GM20431 (cell line): ENCODE data around the gene BID.

Experiments
- in situ Hi-C: fragments of 300-500 bp; cut with MseI, MboI; formaldehyde crosslinking; loops from one replicate; pipeline ENCODE4 v1.15.0; 2020; ENCODE audit warnings: low sequenced_read_pairs; ENCODE audit not compliant: unreplicated experiment

Gene BID

GRCh38 chr22:17785185-17786184, 11.2 kb upstream of the BID start:
- in situ Hi-C loops: no loop called here

GRCh38 chr22:17784776-17785175, 10.5 kb upstream of the BID start:
- in situ Hi-C loops: no loop called here

- in situ Hi-C loops: no loop called here
These were observed 9.7 kb upstream of the BID start for GRCh38 chr22:17783773-17784480.

GRCh38 chr22:17783312-17783711, 9.0 kb upstream of the BID start:
- in situ Hi-C loops: no loop called here

- in situ Hi-C loops: no loop called here
These were observed 8.4 kb upstream of the BID start for GRCh38 chr22:17782621-17783020.

DNA sequence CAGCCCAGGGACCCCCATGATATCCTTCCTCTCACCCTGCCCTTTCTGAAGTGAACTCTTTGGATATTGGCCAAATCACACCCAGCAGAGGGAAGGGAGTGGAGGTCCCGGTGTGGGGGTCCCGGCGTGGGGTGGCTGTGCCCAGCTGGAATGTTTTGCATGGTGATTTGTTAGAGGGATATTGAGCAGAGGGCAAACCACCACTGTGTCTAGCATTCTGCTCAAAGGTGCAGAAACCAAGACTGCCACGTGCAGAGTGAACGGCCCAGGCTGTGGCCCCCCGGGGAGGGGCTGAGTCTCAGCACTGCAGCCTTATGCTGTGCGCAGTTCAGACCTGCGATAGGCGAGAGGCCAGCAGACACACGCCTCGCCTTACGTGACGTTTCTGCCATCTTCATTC, 7.9 kb upstream of the BID start:
- in situ Hi-C loops: no loop called here

- in situ Hi-C loops: no loop called here
These were observed 7.2 kb upstream of the BID start for GRCh38 chr22:17781319-17782031.

- in situ Hi-C loops: no loop called here
These were observed 6.6 kb upstream of the BID start for GRCh38 chr22:17780741-17781318.

GRCh38 chr22:17780116-17780740, 6.0 kb upstream of the BID start:
- in situ Hi-C loops: no loop called here

DNA sequence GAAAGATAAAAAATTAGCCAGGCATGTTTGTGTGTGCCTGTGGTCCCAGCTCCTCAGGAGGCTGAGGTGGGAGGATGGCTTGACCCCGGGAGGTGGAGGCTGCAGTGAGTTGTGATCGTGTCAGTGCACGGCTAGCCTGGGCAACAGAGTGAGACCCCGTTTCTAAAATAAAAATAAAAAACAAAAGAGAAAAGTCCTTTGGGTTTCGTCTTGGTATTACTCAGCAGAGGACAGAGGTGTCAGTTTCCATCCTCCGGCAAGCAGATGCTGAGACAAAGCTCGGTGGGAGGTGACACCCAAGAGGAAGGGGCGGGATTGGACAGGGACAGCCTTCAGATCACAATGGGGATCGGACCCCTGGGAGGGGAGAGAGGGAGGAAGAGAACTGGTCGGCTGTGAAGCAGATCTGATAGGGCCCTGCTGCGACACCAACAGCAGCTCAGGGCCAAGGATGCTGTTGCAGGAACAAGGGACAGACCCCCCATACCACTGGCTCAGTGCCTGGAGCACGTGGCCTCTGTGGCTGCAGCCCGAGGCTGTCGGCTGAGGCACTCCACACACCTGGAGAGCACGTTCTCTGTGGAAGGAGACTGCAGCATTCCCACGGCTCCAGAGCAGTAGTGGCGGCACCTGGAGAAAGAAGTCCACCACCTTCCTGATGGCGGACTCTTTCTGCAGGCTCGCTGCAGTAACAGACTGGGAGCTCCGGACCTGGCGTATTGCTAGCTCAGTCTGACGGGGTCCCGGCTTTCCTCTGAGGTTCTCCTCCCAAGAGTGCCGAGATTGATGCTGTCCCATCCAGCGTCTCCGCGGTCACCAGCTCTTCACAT, 5.2 kb upstream of the BID start:
- in situ Hi-C loops: no loop called here

DNA sequence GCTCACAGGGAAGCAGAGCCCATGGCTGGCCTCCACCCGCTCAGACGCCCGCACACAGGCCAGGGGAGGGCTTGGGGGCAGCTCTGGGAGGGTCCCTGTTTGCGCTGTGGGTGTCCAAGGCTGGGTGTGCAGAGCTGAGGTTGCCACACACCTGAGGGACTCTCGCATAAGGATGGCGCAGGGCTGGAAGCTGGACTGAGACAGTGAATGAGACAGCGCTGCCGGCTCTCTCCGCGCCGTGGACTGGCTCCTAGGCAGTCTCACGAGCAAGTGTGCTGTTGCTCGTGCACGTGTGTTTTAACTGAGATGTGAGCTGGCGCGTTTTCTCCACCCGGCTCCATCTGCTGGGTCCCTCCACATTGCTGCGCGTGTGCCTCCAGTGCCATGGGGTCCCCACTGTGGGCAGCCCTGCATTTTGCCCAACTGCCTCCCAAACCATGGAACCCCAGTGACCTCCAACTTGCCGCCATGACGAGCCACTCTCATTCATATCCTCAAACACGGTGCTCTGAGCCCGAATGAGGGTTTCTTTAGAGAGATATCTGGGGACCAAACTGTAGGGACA, 4.2 kb upstream of the BID start:
- in situ Hi-C loops: no loop called here

- in situ Hi-C loops: no loop called here
These were observed 3.4 kb upstream of the BID start for GRCh38 chr22:17777717-17778044.

DNA sequence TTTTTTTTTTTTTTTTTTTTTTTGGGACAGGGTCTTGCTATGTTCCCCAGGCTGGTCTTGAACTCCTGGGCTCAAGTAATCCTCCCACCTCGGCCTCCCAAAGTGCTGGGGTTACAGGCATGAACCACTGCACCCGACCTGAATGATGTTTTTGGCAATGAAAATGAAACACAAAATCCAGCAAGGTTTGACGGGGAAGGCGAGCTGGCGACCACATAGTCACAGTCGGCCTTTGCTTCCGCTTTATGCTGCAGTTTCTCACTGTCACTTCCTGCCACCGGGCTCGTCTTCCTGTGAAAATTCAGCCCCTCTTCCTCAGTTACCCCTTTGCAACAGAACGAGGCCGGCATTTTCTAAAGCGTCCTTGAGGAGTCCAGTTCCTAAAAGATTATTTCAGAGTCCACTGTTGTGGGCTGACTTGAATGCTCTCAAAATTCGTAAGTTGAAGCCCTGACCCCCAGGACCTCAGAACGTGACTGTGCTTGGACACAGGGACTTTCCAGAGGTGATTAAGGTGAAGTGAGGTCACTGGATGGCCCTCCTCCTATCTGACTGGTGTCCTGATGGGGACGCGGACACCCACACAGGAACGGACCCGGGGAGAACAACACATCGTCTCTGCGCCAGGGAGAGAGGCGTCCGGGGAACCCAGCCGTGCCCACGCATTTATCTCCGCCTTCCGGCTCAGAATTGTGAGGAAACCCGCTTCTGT, 2.9 kb upstream of the BID start:
- in situ Hi-C loops: no loop called here

GRCh38 chr22:17775781-17776465, 1.7 kb upstream of the BID start:
- in situ Hi-C loops: no loop called here

- in situ Hi-C loops: no loop called here
These were observed 837 bp upstream of the BID start for GRCh38 chr22:17774926-17775685.

DNA sequence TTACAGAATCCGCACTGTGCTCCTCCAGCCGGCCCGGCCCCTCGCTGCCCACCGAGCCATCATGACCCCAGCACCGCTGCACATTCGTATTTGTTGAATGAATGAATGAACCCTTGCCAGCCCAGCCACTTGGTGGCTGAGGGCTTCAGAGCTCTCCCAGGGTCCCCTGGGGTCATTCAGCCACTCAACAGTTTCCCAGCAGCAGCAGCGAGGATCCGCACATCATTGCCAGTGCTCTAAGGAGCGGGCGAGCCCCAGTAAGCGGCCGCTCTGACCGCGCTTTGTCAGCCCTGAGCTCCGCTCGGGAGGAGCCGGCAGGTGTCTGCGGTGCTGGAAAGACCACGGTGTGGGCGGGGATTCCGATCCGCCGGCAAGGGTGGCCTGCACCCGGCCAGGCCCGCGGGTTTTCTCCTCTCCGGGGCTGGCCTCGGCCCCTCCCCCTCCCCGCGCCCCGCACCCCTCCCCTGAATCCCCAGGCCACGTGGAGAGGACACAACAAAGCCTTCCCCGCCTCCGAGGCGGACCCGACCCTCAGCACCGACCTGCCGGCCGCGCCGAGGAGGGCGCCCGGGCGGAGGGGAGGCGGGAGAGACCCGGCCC, 563 bp downstream of the BID start:
- in situ Hi-C loops: no loop called here
